ENCODE results near the gene DCLRE1B. TPM values are rescaled to one million over a fixed set of nuclear protein-coding genes. Genes with fewer than 3 reads are reported as not detected.

Gene DCLRE1B
- total and polyA plus RNA-seq, 9 of the 15 experiments (the other 6 are each of a cell fraction or from before 2014, with no cell fraction given) = 10.6 to 28.8 (median 17.2) TPM

GRCh38 chr1:113872219-113872935 is 32.7 kb upstream of the DCLRE1B start (continued):
- no peak for TF ChIP-seq MIER1 (IDR thresholded peaks at IDR 0.05; ENCODE audit: low read depth)
- no peak for TF ChIP-seq TAF1 (IDR thresholded peaks at IDR 0.05; ENCODE audit: control insufficient read depth, extremely low read depth, insufficient read depth, low read length, severe bottlenecking)
- TF ChIP-seq FOXA1 (IDR thresholded peaks at IDR 0.05; ENCODE audit: borderline replicate concordance) = no peak
- no peak for TF ChIP-seq ZNF274 (IDR thresholded peaks at IDR 0.05; ENCODE audit: borderline replicate concordance, low read depth, low read length)
- TF ChIP-seq THRB (CRISPR knock-in tag; conservative IDR thresholded peaks at IDR 0.05) = no peak
- TF ChIP-seq HNRNPL (IDR thresholded peaks at IDR 0.05; ENCODE audit: low read depth, low read length) = no peak
- no peak for TF ChIP-seq ZNF655 (CRISPR knock-in tag; IDR thresholded peaks at IDR 0.05)
- TF ChIP-seq KAT2B (IDR thresholded peaks at IDR 0.05; ENCODE audit: low read depth, low read length) = no peak
- no peak for TF ChIP-seq EHMT2 (IDR thresholded peaks at IDR 0.05)
- TF ChIP-seq ZNF175 (CRISPR knock-in tag; IDR thresholded peaks at IDR 0.05; ENCODE audit: low read depth) = 0 out of 2 replicates have a peak, but pooled peaks have one; percentile 53
- 0 out of 2 replicates have a peak, but pooled peaks have one; percentile 35 for TF ChIP-seq KLF6 (CRISPR knock-in tag; IDR thresholded peaks at IDR 0.05; ENCODE audit: borderline replicate concordance)
- TF ChIP-seq ETV1 (tag; conservative IDR thresholded peaks at IDR 0.05; ENCODE audit: low read depth) = no peak
- 0 out of 4 replicates have a peak, but pooled peaks of 1 of the 2 experiments have one; percentile 30 for TF ChIP-seq ZNF639 (CRISPR knock-in tag; conservative IDR thresholded peaks at IDR 0.05 in 1 of 2, IDR thresholded peaks at IDR 0.05 in 1 of 2)
- no peak for TF ChIP-seq STAT5B (CRISPR knock-in tag; IDR thresholded peaks at IDR 0.05)
- peak in 1 of 3 experiments; percentile 7; a peak in 1 of 6 replicates for TF ChIP-seq ZBTB11 (CRISPR knock-in tag; IDR thresholded peaks at IDR 0.05)
- TF ChIP-seq GABPB1 (CRISPR knock-in tag; IDR thresholded peaks at IDR 0.05) = no peak
- no peak for TF ChIP-seq ZC3H8 (IDR thresholded peaks at IDR 0.05)
- no peak for TF ChIP-seq CEBPB (tag; IDR thresholded peaks at IDR 0.05)
- peak; percentile 62; the same call in 1 of the 2 replicates for TF ChIP-seq SPI1 (IDR thresholded peaks at IDR 0.05; ENCODE audit: borderline replicate concordance, low read depth, low read length)

Measured in K562 (cell line).